ENCODE measurements around the gene RGMA. TPM values are rescaled to one million over a fixed set of nuclear protein-coding genes. Genes with fewer than 3 reads are reported as not detected.
A peak's percentile ranks its signal among the peaks of the same experiment; 100 is the strongest.

The RGMA gene
- total and polyA plus RNA-seq, 2 donors (not counting 1 experiment from before 2014, with no cell fraction given), result 0.27 to 1.5 TPM

DNA sequence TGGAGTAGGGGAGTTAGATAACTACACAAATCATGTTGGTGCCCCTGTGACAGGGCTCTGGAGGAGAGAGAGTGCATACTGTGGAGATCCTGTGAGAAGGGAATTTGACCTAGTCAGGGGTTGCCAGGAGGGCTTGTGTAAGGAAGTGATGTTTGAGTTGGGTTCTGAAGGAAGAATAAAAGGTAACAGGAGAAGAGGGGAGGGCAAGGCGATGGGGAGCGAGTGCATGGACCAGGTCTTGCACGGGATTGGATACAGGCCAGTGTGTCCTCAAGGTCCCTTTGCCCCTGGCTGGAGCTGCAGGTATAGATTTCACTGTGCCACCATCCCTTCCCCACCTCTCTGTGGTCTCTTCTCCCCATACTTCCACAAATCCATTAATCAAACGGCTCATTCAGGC lies 83.9 kb downstream of the RGMA start:
- Histone ChIP-seq H2AFZ (ENCODE audit: low read length) (no peak overlapping the region), H3K9me3 (ENCODE audit: control insufficient read depth, insufficient read depth, low read depth, low read length) (no peaks in the 10 kb centered on the region), H3K36me3 (ENCODE audit: control insufficient read depth, insufficient read depth, low read length) (peaks cover 26% of the 10 kb centered on the region), H3K79me2 (ENCODE audit: control insufficient read depth, insufficient read depth, low read length) (peaks cover 2% of the 10 kb centered on the region), H3K4me3 (replicated peaks in 1 of 4; ENCODE audit: control extremely low read depth in 1 of 4, insufficient read depth in 1 of 4, low read depth in 3 of 4, low read length in 4 of 4) (no peak overlapping the region), H4K20me1 (ENCODE audit: control insufficient read depth, extremely low read depth, insufficient read depth, low read length) (no peaks in the 10 kb centered on the region), H3K9ac (ENCODE audit: insufficient read depth, low read length) (no peak overlapping the region), H3K4me1 (ENCODE audit: control insufficient read depth, extremely low read depth, insufficient read depth, low read length) (no peaks in the 10 kb centered on the region), H3K4me2 (ENCODE audit: extremely low read depth, insufficient read depth, low read length) (no peak overlapping the region), H3K27ac (ENCODE audit: insufficient read depth, low read length) (no peak overlapping the region), H3K27me3 (ENCODE audit: control insufficient read depth, insufficient read depth, low read length) (no peaks in the 10 kb centered on the region)
- no peak for TF ChIP-seq EZH2 (IDR thresholded peaks at IDR 0.05; ENCODE audit: low read length, missing control alignments)
- TF ChIP-seq, protein P1, sequence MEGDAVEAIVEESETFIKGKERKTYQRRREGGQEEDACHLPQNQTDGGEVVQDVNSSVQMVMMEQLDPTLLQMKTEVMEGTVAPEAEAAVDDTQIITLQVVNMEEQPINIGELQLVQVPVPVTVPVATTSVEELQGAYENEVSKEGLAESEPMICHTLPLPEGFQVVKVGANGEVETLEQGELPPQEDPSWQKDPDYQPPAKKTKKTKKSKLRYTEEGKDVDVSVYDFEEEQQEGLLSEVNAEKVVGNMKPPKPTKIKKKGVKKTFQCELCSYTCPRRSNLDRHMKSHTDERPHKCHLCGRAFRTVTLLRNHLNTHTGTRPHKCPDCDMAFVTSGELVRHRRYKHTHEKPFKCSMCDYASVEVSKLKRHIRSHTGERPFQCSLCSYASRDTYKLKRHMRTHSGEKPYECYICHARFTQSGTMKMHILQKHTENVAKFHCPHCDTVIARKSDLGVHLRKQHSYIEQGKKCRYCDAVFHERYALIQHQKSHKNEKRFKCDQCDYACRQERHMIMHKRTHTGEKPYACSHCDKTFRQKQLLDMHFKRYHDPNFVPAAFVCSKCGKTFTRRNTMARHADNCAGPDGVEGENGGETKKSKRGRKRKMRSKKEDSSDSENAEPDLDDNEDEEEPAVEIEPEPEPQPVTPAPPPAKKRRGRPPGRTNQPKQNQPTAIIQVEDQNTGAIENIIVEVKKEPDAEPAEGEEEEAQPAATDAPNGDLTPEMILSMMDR (conservative IDR thresholded peaks at IDR 0.05 in 1 of 2, IDR thresholded peaks at IDR 0.05 in 1 of 2; ENCODE audit: low read depth in 1 of 2, low read length in 2 of 2), result no peak
- DNase-seq (ENCODE audit: low read depth in 2 of 2), result no peak

DNA sequence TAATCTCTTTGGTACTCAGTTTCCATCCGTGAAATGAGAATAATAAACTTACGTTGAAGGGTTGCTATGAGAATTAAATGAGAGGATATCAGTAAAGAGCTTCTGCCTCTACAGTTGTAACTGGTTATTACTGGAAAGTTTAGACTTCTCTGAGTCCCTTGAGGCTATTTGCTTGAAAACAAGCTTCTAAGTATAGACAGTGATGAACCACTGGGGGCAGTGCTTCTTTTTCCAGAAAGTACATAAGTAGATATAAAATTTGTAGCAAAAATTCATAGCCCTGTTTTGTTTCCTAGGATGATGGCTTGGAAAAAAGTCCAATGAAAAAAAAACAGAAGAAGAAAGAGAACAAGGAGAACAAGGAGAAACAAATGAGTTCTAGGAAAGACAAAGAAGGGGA lies 87.1 kb downstream of the RGMA start:
- DNase-seq (ENCODE audit: low read depth in 2 of 2), result peak in 1 of 2 donors; percentile 9
- H4K20me1 ChIP-seq (ENCODE audit: control insufficient read depth, extremely low read depth, insufficient read depth, low read length), result no peaks in the 10 kb centered on the region
- no peak overlapping the region for H3K27ac ChIP-seq (ENCODE audit: insufficient read depth, low read length)
- no peaks in the 10 kb centered on the region for H3K4me1 ChIP-seq (ENCODE audit: control insufficient read depth, extremely low read depth, insufficient read depth, low read length)
- no peak overlapping the region for H2AFZ ChIP-seq (ENCODE audit: low read length)
- H3K9ac ChIP-seq (ENCODE audit: insufficient read depth, low read length), result no peak overlapping the region
- peaks cover 2% of the 10 kb centered on the region for H3K79me2 ChIP-seq (ENCODE audit: control insufficient read depth, insufficient read depth, low read length)
- H3K4me3 ChIP-seq (replicated peaks in 1 of 4; ENCODE audit: control extremely low read depth in 1 of 4, insufficient read depth in 1 of 4, low read depth in 3 of 4, low read length in 4 of 4), result no peak overlapping the region
- no peak overlapping the region for H3K4me2 ChIP-seq (ENCODE audit: extremely low read depth, insufficient read depth, low read length)
- TF ChIP-seq, protein P1 (conservative IDR thresholded peaks at IDR 0.05 in 1 of 2, IDR thresholded peaks at IDR 0.05 in 1 of 2; ENCODE audit: low read depth in 1 of 2, low read length in 2 of 2), result peak in 1 of 2 donors; percentile 12
- no peak for TF ChIP-seq EZH2 (IDR thresholded peaks at IDR 0.05; ENCODE audit: low read length, missing control alignments)
- H3K27me3 ChIP-seq (ENCODE audit: control insufficient read depth, insufficient read depth, low read length), result no peaks in the 10 kb centered on the region
- no peaks in the 10 kb centered on the region for H3K9me3 ChIP-seq (ENCODE audit: control insufficient read depth, insufficient read depth, low read depth, low read length)
- peaks cover 21% of the 10 kb centered on the region for H3K36me3 ChIP-seq (ENCODE audit: control insufficient read depth, insufficient read depth, low read length)

DNA sequence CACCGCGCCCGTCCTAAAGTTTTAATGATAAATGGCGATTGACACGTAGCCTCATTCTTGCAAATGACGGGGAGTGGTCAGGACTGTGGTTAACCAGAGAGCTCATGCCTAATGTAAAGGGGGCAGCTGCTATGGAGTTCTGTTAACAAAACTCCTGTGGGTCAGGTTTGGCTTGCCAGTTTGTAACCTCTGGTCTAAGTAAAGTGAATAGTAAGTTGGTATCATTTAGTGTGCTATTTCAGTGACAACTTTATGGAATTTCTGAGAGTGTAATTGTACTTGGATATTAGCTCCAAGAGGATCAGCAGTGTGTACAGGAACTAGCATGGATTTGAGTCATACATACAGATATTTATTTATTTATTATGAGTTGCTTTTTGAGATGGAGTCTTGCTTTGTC lies 87.9 kb downstream of the RGMA start:
- Histone ChIP-seq H3K27ac (ENCODE audit: insufficient read depth, low read length) (no peak overlapping the region), H4K20me1 (ENCODE audit: control insufficient read depth, extremely low read depth, insufficient read depth, low read length) (no peaks in the 10 kb centered on the region), H3K4me3 (replicated peaks in 1 of 4; ENCODE audit: control extremely low read depth in 1 of 4, insufficient read depth in 1 of 4, low read depth in 3 of 4, low read length in 4 of 4) (no peak overlapping the region), H3K79me2 (ENCODE audit: control insufficient read depth, insufficient read depth, low read length) (no peaks in the 10 kb centered on the region), H3K27me3 (ENCODE audit: control insufficient read depth, insufficient read depth, low read length) (no peaks in the 10 kb centered on the region), H2AFZ (ENCODE audit: low read length) (no peak overlapping the region), H3K9me3 (ENCODE audit: control insufficient read depth, insufficient read depth, low read depth, low read length) (no peaks in the 10 kb centered on the region), H3K9ac (ENCODE audit: insufficient read depth, low read length) (no peak overlapping the region), H3K4me2 (ENCODE audit: extremely low read depth, insufficient read depth, low read length) (no peak overlapping the region), H3K36me3 (ENCODE audit: control insufficient read depth, insufficient read depth, low read length) (peaks cover 19% of the 10 kb centered on the region), H3K4me1 (ENCODE audit: control insufficient read depth, extremely low read depth, insufficient read depth, low read length) (no peaks in the 10 kb centered on the region)
- TF ChIP-seq EZH2 (IDR thresholded peaks at IDR 0.05; ENCODE audit: low read length, missing control alignments), result no peak
- TF ChIP-seq, protein P1 (conservative IDR thresholded peaks at IDR 0.05 in 1 of 2, IDR thresholded peaks at IDR 0.05 in 1 of 2; ENCODE audit: low read depth in 1 of 2, low read length in 2 of 2), result no peak
- peak in 1 of 2 donors; percentile 65 for DNase-seq (ENCODE audit: low read depth in 2 of 2)
